ENCODE measurements around the gene POLR1B.
"Not testable (repeated sequence)": the region's sequence is repeated elsewhere in the genome, so short reads cannot be mapped to it uniquely, and the experiment has no call there.

POLR1B gene

DNA sequence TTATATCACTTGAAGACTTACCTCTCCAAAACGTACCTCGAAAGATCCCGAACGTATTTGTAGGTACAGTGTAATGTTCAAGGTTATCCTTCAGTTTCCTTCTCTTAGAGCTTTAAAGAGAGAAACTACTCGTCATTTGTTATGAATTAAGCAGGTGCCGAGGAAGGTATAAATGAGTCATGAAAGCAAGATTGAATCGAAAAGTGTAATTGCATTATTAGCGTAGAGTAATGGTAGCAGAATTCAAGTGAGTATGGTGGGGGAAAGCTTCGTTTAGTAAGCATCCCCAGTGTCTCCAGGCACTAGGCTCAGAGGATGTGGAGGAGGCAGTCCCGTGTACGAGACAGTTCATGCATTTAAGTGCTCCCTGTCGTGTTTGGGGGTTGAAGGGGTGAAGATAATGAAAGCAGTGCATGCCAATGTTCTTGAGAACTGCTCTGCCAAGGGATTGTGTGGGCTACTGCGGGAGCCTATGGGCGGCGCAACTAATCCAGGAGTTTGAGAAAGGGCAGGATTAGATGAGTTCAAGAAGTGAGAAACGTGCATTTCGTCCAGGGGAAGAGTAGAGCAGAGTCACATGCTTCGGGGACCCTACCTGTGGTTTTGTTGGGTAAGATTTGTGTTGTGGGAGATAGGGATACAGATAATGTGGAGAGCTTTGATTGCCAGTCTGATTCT, 858 bp downstream of the POLR1B start:
- no peak for DNase-seq

DNA sequence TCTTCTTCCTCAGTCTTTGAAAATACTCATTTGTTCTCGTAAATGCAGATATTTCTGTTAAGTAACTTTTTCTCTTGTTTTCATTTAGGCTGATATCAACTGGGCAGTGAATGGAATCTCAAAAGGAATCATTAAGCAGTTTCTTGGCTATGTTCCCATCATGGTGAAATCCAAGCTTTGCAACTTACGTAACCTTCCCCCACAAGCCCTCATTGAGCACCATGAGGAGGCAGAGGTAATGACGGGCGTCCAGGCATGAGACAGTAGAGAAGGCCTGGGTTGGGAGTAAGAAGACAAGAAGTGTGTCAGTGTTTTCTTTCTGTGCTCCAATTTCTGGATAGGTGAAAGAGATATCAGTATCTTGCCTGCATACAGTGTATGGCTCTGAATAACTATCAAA, 5.1 kb downstream of the POLR1B start:
- no peak for DNase-seq

DNA sequence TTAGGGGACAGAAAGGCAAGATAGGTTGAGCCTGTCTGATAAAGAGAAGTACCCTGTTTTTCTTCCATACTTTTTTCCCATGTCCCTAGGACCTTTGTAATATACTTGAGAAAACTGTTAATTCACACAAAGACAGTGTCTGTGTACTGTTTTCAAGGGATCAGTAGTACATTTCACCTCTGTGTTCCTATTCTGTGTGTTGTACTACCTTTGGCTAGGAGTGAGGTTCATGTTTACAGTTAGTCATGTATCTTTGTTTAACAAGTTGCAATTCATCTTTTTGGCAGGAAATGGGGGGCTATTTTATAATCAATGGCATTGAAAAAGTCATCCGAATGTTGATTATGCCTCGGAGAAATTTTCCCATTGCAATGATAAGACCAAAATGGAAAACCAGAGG, 6.7 kb downstream of the POLR1B start:
- DNase-seq, result no peak

DNA sequence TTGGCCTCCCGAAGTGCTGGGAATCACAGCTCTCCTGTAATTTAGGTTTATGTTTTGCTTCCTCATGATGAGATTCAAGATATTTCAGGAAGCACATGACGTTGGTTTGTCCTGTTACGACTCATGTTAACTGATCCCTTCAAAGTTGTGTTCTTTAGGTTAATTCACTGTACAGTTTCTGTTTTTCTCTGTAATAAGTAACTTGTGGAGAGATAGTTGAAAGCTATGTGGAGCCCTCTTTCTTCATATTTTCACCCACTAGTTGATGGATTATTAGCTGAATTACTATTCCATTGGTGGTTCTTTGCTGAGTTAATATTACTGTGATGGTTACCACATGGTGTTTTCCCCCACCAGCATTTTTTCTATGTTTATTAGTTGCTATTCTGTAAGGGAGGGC, 23.8 kb downstream of the POLR1B start:
- DNase-seq, result no peak

DNA sequence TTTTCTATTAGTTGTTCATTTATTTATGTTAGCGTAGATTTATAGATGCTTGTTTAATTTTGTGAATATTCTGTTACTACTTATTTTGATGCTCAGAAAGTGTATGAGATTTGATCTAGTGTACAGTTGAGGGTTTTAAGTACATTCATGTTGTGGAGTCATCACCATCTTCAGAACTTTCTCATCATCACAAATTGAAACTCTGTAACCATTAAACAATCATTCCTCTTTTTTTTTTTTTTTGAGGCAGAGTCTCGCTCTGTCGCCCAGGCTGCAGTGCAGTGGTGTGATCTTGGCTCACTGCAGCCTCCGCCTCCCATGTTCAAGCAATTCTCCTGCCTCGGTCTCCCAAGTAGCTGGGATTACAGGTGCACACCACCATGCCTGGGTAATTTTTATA, 24.2 kb downstream of the POLR1B start:
- DNase-seq, result not testable (repeated sequence)

DNA sequence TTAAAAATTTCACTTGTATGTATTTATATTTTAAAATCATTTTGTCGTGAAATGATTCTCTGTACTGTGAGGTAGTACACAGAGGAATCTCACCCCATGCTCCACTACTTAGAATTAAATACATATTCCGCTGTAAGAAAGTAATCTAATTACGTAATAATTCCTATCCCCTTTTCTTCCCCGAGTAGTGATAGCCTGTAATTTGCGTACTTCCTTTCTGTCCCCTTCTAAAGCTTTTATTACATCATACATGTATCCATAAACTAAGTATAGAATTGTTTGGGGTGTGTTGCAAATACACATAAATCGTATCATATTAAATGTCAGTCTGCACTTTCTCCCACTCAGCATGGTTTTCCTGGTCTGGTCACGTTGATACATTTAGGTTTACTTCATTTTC, 29.7 kb downstream of the POLR1B start:
- no peak for DNase-seq

DNA sequence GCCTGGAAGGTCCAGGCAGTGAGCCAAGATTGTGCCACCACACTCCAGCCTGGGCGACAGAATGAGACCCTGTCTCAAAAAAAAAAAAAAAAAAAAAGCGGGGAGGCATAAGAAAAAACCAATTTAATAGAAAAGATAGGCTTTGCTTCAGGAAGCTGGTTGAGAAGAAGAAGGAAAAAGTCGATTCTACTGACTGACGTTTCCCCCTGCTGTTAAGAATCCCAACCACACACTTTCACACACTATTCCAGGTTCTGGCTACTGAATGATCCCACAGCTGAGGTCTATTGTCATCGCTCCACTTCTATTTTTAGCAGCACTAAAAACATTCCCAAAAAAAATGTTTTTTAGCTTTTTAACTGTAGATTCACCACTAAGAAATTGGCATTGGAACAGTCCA, 35.5 kb downstream of the POLR1B start:
- no peak for DNase-seq

DNA sequence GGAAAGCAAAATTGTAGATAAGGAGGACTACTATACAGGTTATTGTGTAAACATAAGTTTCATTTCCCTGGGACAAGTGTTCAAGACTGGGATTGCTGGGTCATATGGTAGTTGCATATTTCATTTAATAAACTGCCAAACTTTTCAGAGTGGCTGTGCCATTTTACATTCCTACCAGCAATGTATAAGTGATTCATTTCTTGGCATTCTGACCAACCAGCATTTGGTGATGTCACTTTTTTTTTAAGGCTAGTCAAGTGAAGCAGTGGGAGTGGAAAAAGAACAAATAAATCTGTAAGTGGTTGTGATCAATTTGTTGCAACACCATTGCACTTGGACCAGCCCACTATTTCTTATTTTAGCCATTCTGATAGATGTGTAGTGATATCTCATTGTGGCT, 37.0 kb downstream of the POLR1B start:
- no peak for DNase-seq

DNA sequence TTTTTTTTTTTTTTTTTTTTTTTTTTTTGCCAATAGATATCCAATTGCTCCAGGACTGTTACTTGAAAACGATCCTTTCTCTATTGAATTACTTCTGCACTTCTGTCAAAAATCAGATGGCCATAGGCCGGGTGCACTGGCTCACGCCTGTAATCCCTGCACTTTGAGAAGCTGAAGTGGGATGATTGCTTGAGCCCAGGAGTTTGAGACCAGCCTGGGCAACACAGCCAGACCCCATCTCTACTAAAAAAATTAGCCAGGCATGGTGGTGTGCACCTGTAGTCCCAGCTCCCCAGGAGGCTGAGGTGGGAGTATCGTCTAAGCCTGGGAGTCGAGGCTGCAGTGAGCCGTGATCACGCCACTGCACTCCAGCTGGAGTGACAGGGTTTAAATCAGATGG, 37.8 kb downstream of the POLR1B start:
- no peak for DNase-seq

DNA sequence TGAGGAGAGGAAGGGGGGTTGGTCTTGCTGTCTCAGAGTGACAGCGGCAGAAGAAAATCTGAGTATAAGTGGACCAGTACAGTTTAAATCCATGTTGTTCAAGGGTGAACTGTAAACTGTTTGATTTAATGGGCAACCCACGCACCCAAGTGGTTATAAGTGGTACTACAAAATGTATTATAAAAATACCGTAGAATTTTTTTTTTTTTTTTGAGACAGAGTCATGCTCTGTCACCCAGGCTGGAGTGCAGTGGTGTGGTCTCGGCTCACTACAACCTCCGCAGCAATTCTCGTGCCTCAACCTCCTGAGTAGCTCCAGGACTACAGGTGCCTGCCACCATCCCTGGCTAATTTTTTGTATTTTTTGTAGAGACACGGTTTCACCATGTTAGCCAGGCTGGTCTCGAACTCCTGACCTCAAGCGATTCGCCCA, 40.1 kb downstream of the POLR1B start:
- peak in 1 of 2 experiments; percentile 1 for DNase-seq

DNA sequence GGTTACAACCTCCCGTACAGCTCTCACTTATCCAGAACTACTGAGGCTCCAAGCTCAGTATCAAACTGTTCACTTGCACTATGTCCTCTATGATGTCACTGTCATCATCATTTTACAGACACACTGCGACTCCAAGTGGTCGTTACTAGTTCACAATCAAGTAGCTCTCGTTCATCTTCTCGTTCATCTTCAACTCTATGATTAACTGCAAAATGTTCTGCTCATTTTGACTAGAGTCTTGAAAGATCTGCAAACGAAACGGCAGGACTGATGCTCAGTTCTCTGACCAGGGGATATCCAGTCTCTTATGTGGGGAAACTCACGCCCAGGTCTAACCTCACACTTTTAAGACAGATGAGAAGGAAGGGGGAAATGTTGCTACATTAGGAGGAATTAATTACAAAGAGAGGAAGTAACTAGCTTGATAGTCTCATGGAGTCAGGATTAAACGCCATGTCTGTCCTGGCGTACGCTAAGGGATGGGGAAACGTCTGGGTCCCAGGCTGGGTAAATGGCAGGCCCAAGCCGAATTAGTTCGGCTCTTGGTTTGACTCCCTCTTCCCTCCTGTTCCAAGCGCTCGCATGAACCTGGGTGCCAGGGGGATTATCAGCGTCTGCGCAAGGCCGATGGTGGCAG, 41.4 kb downstream of the POLR1B start:
- no peak for DNase-seq

DNA sequence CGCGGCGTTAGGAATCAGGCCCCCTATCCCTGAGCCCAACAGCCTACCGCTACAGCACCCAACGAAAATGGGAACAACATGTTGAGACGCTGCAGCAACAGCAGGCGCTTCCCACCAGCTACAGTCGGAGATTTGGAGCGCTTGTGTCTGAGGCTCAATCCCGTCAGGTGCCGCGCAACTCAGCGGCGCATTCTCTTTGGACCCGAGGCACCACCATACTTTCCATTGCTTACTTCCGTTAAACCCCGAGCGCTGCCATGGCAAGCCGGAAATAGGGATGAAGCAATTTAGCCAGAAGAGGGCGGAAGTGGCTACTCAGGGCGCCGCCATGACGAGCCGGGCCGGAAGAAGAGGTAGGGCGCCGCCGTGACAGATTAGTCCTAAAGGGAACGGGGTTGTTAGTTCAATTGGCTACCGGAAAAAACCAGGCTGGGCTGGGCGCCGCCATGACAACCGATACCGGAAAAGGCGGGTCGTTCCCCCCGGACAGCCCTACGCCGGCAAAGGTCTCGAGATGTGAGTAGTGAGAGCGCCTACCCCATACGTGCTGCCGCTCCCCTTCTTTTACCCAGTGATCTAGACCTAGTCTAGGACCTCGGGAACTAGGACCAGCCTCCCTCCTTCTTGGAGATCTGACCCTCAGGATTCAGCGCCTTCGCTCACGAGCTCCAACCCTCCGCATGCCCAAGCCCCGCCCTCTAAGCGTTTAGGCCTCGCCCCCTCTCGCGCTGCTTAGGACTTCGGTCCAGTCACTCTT, 42.0 kb downstream of the POLR1B start, which contains the start of gene CHCHD5:
TSS of gene CHCHD5 (plus strand) at position 476 of the 757 bp plus-strand sequence. CDS start at position 515, 39 bp downstream.
- peak; percentile 78 to 82 for DNase-seq

DNA sequence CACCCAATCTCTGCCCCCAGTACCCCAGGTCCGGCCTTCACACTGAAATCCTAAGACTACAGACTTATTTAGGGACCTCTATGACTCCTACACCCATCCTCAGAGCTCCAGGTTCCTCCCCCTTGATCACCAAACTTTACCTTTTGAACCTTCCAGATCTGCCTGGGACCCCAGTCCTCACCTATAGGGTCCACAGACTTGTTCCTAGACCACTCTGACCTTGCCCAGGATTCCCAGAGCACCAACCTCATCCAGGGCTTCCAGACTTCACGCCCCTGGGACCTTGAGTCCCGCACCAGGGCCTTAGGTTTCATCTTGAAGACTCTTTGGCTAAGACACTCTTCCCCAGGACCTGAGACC, 42.6 kb downstream of the POLR1B start:
- DNase-seq, result no peak

DNA sequence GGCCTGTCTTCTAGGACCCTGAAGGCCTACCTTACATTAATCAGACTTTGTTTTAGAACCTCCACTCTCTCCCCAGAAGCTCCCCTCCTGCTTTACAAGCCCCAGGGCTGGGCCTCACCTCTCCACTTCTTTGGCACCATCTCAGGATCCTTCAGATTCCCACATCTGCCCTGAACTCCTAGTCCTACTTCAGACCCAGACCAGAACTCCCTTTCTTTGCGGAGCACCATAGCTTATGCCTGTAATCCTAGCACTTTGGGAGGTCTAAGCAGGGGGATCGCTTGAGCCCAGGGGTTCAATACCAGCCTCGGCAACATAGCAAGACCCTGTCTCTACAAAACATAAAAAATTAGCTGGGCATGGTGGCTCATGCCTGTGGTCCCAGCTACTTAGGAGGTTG, 43.1 kb downstream of the POLR1B start:
- DNase-seq, result no peak

DNA sequence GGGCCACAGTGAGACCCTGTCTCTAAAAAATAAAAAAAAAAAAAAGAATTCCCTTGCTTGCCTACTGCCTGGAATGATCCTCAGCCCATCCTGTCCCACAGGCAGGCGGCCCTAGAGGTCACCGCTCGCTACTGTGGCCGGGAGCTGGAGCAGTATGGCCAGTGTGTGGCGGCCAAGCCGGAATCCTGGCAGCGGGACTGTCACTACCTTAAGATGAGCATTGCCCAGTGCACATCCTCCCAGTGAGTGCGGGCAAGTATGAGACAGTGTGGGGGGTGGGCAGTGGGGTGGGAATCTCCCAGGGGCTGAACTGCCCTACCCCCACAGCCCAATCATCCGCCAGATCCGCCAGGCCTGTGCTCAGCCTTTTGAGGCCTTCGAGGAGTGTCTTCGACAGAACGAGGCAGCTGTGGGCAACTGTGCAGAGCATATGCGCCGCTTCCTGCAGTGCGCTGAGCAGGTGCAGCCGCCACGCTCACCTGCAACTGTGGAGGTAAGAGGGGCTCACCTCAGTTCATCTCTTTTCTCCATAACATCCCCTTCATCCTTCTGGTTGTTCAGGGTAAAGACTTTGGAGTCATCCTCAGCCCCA, 43.7 kb downstream of the POLR1B start:
- no peak for DNase-seq

DNA sequence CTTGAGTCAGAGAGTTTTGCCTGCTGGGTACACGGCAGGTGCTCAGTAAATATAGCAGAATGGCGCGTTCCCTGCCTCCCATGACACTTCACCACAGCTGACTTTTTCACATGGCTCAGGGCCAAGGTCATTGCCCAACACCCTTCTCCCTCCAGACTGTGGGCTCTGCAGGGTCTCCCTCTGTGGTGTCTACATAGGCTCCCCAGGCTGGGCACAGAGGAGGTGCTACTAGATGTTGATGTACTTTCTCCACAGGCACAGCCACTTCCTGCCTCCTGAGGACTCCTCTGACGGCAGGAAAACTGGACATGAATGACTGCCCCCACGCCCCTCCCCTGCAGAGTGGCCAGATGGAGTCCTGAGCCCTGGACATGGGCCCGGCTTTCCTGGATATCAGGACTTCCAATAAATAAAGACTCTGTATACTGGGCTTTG, 46.4 kb downstream of the POLR1B start:
- DNase-seq, result no peak

DNA sequence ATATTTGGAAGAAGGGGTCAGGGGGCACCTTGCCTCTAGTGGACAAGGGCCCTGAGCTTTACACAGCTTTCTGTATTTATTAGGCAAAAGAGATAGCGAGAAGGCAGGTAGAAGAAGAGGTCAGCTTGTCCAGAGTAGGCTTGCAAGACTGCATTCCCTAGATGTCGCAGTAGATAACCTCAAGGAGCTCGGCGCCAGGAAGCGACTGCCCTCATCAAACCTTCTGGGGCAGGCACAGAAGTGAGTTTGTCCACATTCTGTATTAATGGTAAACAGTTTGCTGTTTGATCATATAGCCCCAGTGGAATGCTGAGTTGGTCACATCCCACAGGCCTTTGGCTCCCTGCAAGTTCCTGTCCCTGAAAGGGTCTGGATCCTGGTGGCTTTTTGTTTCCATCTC, 49.1 kb downstream of the POLR1B start:
- DNase-seq, result no peak

DNA sequence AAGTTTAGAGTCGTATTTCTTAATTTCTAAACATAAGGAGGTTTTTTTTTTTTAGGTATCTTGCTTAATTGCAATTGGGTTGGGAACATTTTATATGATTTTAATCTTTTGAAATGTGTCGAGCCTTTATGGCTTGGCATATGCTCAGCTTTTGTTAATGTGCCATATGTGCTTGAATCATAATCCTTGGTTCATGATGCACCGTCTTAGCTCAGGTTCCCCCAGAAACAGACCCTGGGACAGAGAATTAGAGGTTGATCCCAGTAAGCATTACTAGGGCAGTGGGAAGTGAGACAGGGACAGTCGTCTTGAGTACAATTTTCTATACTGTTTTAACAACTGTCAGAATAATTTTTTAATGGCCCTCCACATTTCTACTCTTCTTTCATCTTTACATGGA, 51.5 kb downstream of the POLR1B start:
- no peak for DNase-seq

DNA sequence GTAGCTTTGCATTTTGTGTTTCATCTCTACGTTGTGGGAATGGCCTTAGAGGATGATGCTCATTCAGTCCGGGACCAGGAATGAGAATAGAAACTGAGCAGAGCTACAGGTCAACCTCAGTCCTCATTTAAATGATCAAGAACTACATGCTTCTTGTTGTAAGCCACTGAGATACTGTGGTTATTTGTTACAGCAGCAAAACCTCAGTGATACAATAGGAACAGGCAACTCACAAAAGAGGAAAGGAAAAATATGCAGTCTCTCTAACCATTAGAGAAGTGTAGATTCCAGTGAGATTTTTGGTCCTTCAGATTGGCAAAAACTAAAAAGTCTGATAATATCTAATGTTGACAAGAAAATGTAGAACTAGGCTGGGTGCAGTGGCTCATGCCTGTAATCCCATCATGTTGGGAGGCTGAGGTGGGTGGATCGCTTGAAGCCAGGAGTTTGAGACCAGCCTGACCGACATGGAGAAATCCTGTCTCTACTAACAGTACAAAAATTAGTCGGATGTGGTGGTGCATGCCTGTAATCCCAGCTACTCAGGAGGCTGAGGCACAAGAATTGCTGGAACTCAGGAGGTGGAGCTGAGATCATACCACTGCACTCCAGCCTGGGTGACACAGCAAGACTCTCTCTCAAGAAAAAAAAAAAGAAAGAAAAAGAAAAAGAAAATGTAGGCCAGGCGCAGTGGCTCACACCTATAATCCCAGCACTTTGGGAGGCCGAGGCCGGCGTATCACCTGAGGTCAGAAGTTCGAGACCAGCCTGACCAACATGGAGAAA, 55.5 kb downstream of the POLR1B start:
- no peak for DNase-seq

DNA sequence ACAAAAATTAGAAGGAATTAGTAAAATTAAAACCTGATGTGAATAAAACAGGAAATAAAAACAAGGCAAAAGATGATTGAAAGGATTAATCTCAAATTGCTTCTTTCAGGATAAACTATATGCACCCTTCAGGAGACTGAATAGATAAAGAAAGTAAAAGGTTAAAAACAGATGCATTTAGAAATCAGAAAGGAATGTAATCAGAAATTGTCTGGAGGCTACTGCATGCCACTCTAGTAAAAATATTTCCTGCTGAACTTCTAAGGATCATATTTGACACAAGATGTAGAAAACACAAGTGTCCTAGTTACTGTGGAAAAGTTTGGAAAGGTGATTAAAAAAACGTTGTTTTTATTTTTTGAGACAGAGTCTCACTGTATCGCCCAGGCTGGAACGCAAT, 58.4 kb downstream of the POLR1B start:
- DNase-seq, result no peak

DNA sequence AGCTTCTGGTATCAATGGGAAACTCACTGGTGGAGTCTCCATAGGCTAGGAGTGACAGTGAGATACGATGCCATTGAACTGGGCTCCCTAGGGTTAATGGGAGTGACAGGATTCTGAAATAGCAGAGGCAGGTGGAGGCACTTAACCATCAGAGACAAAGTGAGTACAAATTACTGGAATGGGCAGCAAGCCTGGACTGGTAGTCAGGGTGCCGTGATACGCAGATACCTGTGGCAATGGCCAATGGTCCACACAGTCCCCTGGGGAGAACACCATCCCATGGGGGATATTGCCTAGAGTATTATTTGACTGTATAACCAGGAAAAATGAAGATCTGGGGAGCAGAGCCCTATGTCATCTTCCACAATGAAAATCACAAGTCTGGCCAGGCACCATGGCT, 59.5 kb downstream of the POLR1B start:
- no peak for DNase-seq

DNA sequence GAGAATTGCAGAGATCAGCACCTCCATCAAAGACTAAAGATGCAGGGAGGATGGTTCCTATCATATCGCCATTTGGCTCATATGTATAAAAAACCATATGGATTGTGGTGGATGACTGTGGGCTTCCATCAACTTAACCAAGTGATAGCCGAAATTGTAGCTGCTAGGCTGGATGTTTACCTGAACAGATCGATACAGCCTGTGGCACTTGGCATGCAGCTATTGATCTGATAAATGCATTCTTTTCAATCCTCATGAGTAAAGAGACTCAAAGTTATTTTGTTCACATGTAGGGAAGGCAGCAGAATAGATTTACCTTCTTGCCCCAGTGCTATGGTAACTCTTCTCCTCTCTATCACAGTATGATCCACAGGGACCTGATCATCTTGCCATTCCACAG, 60.7 kb downstream of the POLR1B start:
- no peak for DNase-seq

DNA sequence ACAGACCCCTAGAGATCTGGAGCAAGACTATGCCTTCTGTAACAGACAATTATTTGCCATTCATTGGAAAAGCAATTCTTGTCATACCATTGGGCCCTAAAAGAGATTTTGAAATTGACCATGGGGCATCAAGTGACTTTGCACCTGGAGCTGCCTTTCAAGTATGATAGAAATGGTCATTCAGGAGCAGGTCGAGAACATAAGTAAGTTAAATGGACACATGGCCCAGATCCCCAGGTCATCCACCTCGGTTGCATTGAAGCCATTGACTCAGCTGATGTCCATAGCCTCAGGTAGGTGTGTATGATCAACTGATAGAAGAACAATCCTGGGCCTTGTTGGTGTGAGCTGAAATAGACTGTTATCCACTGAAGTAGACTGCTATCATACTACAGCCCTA, 61.5 kb downstream of the POLR1B start:
- DNase-seq, result no peak

All from NCI-H187 (cell line).